Limb (tissue), 2 donors: Measurements from ENCODE around the gene IARS1.
A peak's percentile ranks its signal among the peaks of the same experiment; 100 is the strongest.

Experiments
- DNase-seq, 2 donors: peaks; one replicate each; pipeline ENCODE4 v3.0.0-alpha.2; 2016; ENCODE audit errors: extremely low spot score in 2 of 2

The IARS1 gene

DNA sequence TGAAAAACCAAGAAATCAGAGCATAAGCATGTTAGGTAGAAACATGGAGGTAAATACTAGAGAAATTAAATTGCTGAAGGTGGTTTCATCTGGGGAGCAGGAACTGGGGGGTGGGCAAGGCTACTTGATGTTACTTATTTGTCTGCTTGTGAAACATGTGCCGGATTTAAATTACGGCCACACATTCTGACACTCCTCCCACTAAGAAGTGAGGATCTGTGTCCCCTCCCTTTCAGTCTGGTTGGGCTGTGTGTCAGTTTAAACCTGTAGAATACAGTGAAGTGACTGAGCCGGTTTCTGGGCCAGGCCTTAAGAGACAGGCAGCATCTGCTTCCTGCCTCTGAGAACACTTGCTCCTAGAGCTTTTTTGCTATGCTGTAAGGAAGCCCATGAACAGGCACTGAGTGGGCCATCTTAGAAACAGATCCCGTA, 2.3 kb upstream of the IARS1 start:
- DNase-seq, result no peak

GRCh38 chr9:92295240-92295790, 1.8 kb upstream of the IARS1 start:
- no peak for DNase-seq

DNA sequence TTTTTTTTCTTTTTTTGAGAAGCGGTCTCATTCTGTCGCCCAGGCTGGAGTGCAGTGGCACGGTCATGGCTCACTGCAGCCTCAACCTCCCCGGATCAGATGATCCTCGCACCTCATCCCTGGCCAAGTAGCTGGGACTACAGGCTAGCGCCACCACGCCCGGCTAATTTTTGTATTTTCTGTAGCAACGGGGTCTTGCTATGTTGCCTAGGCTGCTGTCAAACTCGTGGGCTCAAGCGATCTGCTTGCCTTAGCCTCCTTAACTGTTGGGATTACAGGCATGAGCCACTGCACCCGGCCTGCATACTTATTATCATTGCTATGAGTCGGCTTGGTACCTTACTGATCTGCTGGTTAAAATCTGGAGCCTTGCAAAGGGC, 790 bp upstream of the IARS1 start:
- peak in 1 of 2 donors; percentile 30 for DNase-seq

- no peak for DNase-seq
Observed at GRCh38 chr9:92293075-92293354, 482 bp downstream of the IARS1 start.

GRCh38 chr9:92292338-92293074, 991 bp downstream of the IARS1 start:
- DNase-seq, result no peak

DNA sequence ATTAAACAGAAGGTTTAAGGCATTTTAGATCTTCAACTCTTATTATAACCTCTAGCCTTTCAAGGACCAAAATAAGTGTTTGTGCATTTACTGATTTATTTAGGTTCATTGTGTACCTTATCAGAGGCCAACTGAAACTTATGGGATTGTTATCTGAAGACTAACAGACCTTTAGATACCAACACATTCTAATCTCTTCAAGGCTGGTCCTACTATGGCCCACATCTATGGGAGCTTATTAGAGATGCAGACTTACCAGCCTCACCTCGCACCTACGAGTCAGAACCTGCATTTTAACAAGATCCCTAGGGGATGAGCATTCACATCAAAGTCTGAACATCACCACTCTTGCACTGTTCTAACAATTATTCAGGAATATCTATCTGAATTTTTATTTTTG, 1.9 kb downstream of the IARS1 start:
- DNase-seq, result no peak

DNA sequence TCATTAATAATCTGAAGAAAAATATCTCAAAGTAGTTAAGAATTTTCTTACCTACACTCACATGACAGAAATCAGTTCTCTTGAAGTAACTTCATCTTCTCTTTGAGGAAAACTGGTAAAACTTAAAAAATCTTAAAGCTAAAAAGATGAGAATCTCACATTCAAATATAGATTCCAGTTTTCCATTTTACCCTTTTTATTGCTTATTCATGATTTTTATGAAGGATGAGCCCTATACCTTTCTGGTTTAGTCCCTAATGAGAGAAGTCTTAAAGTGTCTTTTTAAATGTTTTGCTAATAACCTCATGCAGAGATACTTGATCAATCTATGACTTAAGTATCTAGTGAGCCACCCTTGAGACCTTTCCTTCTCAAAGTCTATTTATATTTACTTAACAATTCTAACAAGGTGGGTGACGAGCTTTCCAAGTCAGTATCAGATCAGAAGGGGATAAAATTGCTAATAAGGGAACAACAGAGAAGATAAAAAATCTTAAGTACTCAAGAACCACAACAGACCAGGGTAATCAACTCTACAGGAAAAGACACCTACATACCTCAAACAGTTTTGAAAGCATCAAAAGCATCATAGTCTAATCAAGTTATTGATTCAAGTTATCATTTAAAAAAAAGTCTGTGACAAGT, 2.6 kb downstream of the IARS1 start:
- no peak for DNase-seq

GRCh38 chr9:92289708-92290390, 3.6 kb downstream of the IARS1 start:
- DNase-seq, result no peak

- DNase-seq, result no peak
Observed at GRCh38 chr9:92279302-92279701, 14.2 kb downstream of the IARS1 start.

DNA sequence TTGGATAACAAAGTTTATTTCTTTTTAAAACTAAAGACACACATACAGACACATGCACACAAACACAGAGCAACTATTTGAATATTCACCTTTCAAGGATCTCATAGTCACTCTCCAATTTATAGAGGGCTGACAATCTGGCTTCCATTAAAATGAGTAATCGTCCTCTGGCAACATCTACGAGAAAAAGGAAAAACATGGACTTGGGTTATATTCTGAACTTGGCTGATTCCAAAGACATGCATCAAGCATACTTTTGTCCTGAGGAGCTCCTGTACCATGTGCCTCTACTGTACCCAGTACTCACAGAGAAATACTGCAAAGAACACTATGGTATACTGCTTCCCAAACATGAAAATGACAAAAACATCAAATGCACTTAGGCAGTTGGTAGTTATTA, 15.4 kb downstream of the IARS1 start:
- no peak for DNase-seq

DNA sequence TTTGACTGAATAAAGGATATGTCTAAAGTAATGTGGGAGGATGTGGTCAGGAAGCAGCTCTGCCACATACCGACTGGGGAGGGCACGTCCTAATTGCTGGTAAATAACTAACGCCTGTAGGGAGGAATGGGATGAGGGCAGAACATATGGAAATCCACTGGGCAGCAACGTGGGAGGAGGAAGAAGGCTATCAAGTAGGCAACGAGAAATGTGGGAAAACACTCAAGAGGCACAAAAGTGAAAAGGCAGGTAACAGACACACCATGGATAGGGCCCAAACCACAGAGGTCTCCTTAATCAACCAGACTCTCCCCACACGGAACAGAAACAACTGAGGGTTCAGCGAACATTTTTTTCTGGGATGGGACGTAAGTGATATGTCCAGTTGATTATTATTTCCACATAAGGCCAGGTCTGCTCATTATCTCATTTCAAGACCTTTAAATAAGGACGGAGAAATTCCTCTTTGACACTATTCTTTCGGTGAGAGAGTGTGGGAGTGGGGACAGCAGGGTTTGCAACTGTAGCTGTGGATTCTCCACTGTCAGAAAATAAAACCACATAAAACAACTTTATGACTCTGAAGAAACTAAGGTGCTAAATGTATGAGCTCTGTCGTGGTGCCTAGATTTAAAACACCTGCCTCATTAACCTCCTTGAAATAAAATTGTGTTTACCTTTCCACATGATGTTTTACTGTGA, 17.0 kb downstream of the IARS1 start:
- DNase-seq, result no peak

DNA sequence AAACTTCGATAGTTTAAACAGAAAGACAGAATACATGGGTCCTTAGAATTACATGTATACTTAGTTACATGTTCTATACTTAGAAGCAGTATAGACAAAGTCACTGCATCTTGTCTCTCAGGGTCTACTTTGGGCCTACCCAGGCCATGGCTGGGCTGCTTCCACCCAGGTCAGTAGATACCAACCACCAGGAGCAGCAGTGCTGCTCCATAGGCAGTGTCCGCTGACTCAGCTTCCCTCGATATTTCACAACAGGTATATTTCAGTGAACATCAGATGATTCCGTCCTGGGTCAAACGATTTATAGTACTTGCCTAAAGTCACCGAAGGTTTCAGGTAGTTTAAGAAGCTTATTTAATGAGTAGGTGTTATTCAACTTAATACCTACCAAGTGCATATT, 18.0 kb downstream of the IARS1 start:
- no peak for DNase-seq

DNA sequence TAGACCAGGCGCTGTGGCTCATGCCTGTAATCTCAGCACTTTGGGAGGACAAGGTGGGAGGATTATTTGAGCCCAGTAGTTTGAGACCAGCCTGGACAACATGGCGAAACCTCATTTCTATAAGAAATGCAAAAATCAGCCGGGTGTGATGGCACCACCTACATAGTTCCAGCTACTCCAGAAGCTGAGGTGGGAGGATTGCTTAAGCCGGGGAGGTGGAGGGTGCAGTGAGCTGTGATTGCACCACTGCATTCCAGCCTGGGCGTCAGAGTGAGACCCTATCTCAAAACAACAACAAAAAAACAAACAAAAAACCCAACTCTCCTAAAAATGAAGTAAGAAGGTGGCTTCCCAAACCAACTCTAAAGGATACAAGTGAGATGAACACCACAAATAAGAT, 23.0 kb downstream of the IARS1 start:
- no peak for DNase-seq

DNA sequence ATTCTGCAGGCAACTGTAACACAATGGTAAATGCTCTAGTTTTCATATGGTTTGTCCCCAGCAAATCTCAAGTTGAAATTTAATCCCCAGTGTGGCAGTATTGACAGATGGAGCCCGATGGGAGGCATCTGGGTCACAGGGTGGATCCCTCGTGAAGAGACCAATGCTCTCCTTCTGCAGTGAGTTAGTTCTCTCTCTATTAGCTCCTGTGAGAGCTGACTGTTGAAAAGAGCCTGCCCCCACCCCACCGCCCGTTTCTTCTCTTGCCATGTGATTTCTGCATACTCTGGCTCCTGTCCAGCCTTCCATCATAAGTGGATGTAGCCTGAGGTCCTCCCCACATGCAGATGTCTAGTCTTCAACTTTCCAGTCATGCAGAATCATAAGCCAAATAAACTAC, 27.0 kb downstream of the IARS1 start:
- DNase-seq, result no peak

- no peak for DNase-seq
Observed at GRCh38 chr9:92265154-92265553, 28.3 kb downstream of the IARS1 start.

- DNase-seq, result no peak
Observed at GRCh38 chr9:92263131-92263530, 30.4 kb downstream of the IARS1 start.

DNA sequence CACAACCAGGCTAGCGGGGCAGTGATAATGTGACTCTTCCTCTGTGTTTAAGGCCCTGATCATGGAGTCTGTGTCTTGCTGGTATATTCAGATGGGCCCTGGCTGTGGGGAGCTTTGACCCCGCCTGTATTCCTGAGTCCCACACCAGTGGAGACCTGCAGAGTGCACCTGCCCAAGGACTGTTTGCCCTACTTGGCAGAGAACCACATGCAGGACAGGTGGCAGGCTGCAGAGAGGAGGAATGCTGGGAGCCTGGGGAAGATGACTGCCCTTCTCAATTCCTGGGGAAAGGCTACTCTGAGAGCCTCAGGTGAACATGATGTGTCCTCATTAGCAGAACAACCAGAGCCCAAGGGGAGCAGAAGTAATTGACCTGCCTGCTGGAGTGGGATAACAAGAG, 36.2 kb downstream of the IARS1 start:
- DNase-seq, result no peak

DNA sequence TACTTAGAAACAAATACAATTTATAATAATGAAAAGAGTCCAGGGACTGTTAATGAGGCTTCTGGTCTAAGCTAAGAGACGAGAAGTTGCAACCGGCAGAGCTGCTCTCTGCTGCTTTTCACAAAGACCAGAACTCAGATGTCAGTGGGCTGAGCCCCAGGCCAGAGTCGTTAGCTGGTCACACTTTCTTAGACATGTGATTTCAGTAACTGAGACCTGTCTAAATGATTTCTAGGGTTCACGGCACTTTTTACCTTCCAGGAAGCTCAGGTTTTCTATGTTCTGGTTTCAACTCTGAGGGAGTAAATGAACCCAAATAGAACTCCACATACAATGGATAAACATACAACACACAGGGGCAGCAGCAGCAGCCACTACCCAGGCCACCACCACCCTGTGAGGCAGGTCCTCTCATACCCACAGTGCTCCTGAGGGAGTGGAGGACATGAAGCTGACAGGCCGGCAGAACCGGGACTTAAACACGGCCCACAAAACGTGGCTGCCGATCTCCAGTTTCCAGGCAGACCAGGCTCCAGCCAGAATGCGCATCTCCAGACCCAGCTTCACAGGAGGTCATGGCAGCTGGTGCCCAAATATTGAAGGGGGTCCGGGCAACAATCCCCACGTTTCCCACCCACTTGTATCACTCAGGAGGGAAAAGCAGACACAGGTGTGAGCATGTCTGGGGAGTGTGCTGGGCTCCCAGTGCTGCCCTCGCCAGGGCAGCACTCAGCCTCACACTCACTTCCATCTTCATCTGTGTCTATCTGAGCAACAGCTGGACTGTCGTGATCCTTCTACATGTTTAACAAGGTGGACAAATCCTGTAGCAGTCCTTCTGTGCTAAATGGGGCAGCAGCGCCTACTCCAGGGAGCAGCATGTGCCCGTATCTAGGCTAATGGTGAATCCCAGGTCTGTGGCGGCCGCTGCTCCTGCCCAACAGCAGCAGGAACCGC, 38.8 kb downstream of the IARS1 start:
- no peak for DNase-seq

DNA sequence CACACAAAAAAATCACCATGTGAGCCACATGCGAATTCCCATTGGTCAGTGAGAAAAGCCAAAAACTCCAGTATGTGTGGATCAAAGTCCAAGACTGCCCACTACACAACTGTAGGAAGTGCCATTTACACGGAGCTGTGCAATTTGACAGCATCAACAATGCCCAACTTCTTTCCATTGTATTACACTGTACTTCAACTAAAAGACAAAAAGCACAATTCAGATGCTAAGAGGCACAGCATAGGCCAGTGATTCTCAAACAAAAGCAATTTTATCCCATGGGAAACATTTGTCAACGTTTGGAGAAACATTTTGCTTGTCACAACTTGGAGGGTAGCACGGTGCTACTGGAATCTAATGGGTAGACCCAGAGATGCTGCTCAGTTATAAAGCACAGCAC, 39.8 kb downstream of the IARS1 start:
- DNase-seq, result no peak

DNA sequence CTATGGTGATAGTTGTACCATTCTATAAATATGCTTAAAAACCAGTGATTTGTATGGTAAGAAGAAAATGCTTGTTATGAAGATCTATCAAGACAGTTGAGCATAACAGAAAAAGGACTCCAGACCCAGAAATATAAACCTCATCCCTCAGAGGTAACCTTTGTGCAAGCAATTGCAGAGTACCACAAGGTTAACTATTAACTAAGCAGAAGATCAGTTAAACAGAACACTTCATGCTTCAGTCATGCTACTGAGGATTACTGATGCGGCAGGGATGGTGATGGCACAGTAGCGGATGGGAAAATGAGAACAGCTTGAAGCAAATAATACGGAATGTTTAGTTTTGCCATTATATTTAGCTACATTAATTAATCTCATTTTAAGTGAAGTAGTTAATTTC, 45.5 kb downstream of the IARS1 start:
- DNase-seq, result no peak

DNA sequence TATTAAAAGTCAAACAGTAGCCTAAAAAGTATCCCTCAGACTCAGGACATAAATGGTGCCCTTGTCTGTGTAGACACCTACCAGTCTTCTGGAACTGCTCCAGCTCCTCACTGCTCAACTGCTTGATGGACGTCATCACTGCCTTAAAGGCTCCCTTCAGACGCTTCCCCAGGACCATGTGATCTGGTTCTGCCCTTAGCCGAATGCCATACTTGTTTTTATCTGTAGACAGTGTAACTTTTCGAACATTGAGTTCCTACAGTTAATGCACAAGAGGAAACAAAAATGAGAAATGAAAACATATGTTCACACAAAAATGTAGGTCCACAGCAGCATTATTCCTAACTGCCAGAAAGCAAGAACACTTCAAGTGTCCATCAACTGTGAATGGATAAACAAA, 46.2 kb downstream of the IARS1 start:
- DNase-seq, result no peak
